GM18868 (cell line): Measurements from ENCODE around the gene CCBE1.

ENCODE experiments used
- ATAC-seq: cut with Tn5 transposase; IDR thresholded peaks from one replicate; pipeline ENCODE4 v1.9.1; 2021; ENCODE audit warnings: mild to moderate bottlenecking, moderate library complexity; ENCODE audit not compliant: unreplicated experiment

Gene CCBE1

DNA sequence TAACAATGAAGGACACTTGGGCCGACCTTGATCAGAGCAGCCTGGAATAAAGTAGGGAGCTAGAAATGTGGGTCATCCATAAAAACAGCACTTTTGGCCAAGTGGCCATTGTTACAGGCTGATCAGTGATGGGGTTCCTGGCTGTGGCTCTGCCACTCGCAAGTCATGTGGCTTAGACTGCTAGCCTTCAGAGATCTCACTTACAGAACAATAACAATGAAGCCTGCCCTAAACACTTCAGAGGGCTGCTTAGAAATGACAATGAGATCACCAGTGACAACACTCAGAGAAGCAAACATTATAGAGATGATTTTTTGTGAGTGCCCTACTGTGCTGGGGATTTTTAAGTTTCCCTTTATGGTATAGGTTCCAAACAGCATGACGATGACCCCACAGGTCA is 230.2 kb downstream of the CCBE1 start:
- no peak for ATAC-seq

DNA sequence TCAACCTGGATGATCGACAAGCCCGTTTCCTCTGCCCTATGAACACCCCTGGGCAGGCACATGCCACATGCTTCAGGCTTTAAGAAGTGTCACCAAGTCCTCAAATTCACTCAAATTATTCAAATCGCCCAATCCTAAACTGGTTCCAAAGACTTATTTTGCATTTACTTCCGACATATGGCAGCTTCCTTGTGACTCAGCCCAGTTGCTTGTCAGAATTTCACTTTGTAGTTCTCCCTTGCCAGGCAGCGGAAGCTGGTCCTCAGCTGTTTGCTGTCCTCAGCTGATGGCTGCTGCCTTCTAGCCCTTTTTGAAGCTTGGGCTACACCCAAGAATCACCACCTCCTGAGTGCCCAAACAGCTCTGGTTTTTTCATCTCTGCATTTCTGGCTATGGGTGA is 232.7 kb downstream of the CCBE1 start:
- no peak for ATAC-seq

- ATAC-seq = no peak
Observed at GRCh38 chr18:59461171-59461570, 236.1 kb downstream of the CCBE1 start.

GRCh38 chr18:59460072-59460420 is 237.2 kb downstream of the CCBE1 start:
- ATAC-seq = no peak

DNA sequence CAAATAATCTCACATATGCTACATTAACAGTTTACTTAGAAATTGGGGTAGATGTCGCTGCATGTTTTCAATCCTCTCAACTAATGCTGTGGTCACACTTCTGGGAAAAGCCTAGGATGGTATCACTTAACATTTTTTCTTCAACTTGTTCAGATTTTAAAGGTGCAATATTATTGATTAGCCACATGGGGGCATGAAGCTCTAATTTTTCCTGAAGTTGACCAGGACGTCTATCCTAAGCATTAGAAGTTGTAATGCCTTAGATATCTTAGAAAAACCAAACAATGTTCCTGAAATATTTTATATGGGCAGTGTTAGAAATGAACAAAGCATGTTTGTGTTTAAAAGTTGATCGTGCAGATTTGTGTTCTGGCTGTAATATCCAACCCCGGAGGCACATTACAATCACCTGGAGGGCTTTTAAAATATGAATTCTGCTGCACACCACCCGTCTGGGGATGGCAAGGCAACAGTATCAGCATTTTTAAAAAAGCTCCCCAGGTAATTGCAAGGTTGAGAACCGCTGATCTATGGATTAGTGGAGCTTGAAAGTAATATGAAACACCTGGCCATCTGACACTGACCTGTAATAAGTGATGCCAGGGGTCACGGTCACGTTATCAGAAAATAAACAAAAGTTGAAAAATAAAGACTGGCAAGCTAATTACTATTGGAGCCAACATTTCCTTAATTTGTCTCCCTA is 237.7 kb downstream of the CCBE1 start:
- no peak for ATAC-seq

GRCh38 chr18:59458575-59458974 is 238.6 kb downstream of the CCBE1 start:
- ATAC-seq = no peak

DNA sequence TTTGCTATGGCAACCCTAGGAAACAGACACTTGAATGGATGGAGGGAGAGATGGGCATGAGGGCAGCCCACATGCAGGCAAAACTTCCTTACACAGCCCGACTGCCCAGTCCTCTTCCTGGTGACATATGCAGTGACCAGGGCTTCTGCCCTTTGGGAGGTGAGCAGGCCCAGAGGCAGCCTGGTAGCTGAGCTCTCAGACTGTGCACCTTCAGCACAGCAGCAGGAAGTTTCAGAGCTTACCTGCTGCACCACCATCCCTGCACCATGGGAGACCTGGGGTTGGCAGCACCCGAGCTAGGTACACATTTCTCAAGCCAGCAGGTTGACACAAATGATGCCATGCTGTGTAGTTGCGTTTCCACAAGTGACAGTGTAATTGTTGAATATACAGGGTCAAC is 240.6 kb downstream of the CCBE1 start:
- no peak for ATAC-seq

- no peak for ATAC-seq
Observed at GRCh38 chr18:59455728-59456276, 241.4 kb downstream of the CCBE1 start.

GRCh38 chr18:59454909-59455727 is 242.1 kb downstream of the CCBE1 start:
- ATAC-seq = no peak

DNA sequence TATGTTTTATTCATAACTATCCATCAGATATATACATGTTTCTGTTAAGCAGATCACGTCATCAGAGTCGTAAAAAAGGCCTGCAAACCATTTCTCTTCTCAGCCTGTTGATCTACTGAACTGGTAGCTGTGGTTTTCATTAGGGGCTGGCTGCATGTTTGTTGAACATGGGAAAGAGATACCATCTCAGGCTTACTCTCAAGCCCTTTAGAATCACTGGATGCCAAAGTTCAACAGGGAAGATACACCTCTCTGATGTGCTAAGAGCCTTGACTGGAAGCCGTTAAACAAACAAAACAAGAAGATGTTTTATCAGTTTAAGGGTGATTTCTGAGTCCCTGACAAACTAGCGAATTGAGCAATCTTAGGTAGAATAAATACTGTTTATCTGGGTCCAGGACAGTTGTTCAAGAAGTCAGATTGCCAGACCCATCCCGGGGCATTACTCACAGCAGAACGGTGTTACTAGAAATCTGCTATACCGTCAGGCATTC is 243.7 kb downstream of the CCBE1 start:
- no peak for ATAC-seq

DNA sequence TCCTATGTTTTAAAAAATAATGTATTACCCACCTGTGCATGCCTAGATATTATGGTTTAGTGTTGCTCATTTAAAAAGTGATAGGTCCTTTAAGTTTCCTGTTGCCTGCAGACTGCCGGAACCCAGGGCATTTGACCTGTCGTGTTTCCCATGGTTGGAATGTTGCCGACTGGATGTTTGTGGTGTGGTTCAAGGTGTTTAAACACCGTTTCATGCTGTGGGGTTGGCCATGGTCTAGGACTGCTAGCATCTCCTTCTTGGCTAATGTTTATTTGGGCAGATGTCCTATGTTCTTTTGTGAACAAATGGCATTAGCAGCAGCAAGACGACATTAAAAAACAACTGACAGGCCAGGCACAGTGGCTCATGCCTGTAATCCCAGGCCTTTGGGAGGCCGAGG is 245.3 kb downstream of the CCBE1 start:
- no peak for ATAC-seq

- no peak for ATAC-seq
Observed at GRCh38 chr18:59451073-59451472, 246.2 kb downstream of the CCBE1 start.

- no peak for ATAC-seq
Observed at GRCh38 chr18:59448546-59448945, 248.7 kb downstream of the CCBE1 start.

- no peak for ATAC-seq
Observed at GRCh38 chr18:59446012-59446411, 251.2 kb downstream of the CCBE1 start.

- no peak for ATAC-seq
Observed at GRCh38 chr18:59437851-59438569, 259.2 kb downstream of the CCBE1 start.

GRCh38 chr18:59432803-59433597 is 264.2 kb downstream of the CCBE1 start:
- no peak for ATAC-seq

DNA sequence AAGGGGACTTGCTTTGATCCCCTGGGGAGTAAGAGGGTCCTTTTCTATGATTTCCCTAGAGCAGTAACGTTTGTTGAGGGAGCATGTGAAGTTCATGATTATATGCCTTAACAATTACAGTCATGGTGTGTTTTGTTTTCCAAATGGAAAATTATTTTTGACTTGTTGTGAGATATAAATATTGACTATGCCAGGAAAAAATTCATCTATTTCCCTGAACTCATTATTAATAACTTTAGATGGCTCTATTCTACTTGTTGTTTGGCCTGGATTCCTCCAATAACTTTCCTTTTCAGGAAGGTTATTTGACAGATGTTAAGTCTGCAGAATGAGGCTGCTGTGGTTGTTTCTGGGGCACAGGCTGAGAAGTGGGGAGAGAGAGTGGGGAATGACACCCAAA is 266.1 kb downstream of the CCBE1 start:
- no peak for ATAC-seq

DNA sequence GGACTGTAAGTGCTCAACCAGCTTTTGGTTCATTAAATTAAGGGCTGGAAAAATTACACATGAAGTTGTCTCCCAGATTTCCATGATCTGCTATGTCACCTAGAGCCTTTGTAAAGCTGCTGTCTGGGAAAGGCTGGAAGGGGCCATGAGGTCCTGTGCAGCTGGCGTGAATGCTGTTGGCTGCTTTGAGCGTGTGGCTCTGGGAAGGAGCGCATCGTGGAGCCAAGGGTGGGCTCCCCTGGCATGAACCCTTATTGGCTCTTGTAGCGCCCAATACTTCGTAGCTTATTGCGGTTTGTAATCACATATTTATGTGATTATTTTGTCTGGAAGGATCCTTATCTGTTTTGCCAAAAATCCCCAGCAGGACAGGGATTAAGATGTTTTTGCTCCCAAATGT is 267.6 kb downstream of the CCBE1 start:
- no peak for ATAC-seq

DNA sequence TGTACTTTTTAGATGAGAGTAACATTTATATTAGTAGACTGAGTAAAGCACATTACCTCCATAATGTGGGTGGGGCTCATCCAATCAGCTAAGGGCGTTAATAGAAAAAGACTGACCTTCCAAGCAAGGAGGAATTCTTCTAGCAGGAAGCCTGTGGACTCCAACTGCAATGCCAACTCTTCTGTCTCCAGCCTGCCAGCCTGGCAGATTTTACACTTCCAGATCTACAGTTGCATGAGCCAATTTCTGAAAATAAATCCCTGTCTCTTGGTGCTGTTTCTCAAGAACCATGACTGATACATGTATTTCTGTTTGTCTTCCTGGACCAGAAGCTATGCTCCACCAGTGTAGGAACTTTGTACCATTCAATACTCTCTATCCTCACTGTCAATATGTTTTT is 269.2 kb downstream of the CCBE1 start:
- ATAC-seq = no peak

DNA sequence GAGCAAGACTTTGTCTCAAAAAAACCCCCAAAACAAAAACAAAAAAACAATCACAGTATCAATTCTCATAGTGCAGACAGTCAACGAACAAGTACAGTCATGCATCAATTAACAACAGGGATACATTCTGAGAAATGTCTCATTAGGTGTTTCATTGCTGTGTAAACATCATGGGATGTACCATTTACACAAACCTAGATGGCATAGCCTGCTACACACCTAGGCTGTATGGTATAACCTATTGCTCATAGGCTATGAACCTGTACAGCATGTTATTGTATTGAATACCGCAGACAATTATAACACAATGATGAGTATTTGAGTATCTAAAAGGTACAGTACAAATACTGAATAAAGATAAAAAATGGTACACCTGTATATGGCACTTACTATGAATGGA is 270.4 kb downstream of the CCBE1 start:
- ATAC-seq = no peak

GRCh38 chr18:59423259-59423658 is 274.0 kb downstream of the CCBE1 start:
- no peak for ATAC-seq
